Panc1 (cell line): ENCODE measurements around the gene BTNL8. TPM values are rescaled to one million over a fixed set of nuclear protein-coding genes. Genes with fewer than 3 reads are reported as not detected.

Experiments
- ATAC-seq: fragments of 200-7000 bp; cut with Tn5 transposase; 2 replicates; pipeline ENCODE4 v1.9.1; 2020; ENCODE audit warnings: mild to moderate bottlenecking, moderate library complexity
- BruUV-seq: library from RNA; stranded (reverse); fragments of 400-500 nt; replicated peaks from 2 replicates; lab custom pipeline; 2021; lab: Mats Ljungman, UMichigan
- CTCF ChIA-PET: fragments of 300-600 bp; sonication (Branson Sonifier 250); formaldehyde crosslinking; loops from one replicate; lab custom pipeline; 2022; ENCODE audit warnings: antibody characterized with exemption; lab: Charles Lee
- POLR2A ChIA-PET: fragments of 300-600 bp; sonication (Branson Sonifier 250); formaldehyde crosslinking; loops from one replicate; lab custom pipeline; 2022; ENCODE audit warnings: antibody characterized with exemption; lab: Charles Lee
- DNase-seq: peaks from one replicate; pipeline ENCODE4 v3.0.0-alpha.2; 2010; ENCODE audit warnings: low read depth, low spot score
- H3K27ac ChIP-seq: 2 replicates; pipeline ENCODE4 v1.5.1; 2011; ENCODE audit warnings: mild to moderate bottlenecking, low read length, inconsistent platforms
- H3K27me3 ChIP-seq: fragments of 200-500 bp; sonication (Bioruptor generic); 2 replicates; pipeline ENCODE4 v1.6.0; 2014; ENCODE audit warnings: low read length, inconsistent platforms; ENCODE audit not compliant: control insufficient read depth, insufficient read depth
- H3K36me3 ChIP-seq: fragments of 200-500 bp; sonication (Bioruptor generic); 2 replicates; pipeline ENCODE4 v1.5.1; 2014; ENCODE audit warnings: inconsistent platforms, mild to moderate bottlenecking, low read length, moderate library complexity; ENCODE audit not compliant: control insufficient read depth, insufficient read depth
- H3K4me1 ChIP-seq: 2 replicates; pipeline ENCODE4 v1.5.1; 2011; ENCODE audit warnings: inconsistent platforms, mild to moderate bottlenecking, low read length, moderate library complexity; ENCODE audit not compliant: control insufficient read depth, insufficient read depth
- H3K4me3 ChIP-seq, 2 experiments: 2 replicates each; pipeline ENCODE4 v1.5.1; 2011 to 2012; ENCODE audit warnings: low read depth in 2 of 2, low read length in 2 of 2, mild to moderate bottlenecking in 2 of 2, inconsistent platforms in 1 of 2, moderate library complexity in 1 of 2
- H3K9me3 ChIP-seq: fragments of 200-500 bp; sonication (Bioruptor generic); 2 replicates; pipeline ENCODE4 v1.5.1; 2014; ENCODE audit warnings: low read depth, mild to moderate bottlenecking, inconsistent platforms, low read length, moderate library complexity; ENCODE audit not compliant: control insufficient read depth, insufficient read depth
- CTCF ChIP-seq: fragments of 450-650 bp; IDR thresholded peaks from 2 replicates; pipeline ENCODE4 v1.5.1; 2017; ENCODE audit warnings: mild to moderate bottlenecking
- POLR2AphosphoS5 ChIP-seq: IDR thresholded peaks from 2 replicates; pipeline ENCODE4 v1.6.1; 2012; ENCODE audit warnings: mild to moderate bottlenecking, low read depth, low read length, moderate library complexity
- REST ChIP-seq, 2 experiments: IDR thresholded peaks; 2 replicates each; pipeline ENCODE4 v1.6.1; 2011 to 2012; ENCODE audit warnings: low read depth in 2 of 2, control low read depth in 1 of 2, low read length in 1 of 2, mild to moderate bottlenecking in 1 of 2, moderate library complexity in 1 of 2; ENCODE audit not compliant: insufficient read depth in 1 of 2
- SIN3A ChIP-seq: IDR thresholded peaks from 2 replicates; pipeline ENCODE4 v1.6.1; 2012; ENCODE audit warnings: low read depth, mild to moderate bottlenecking, low read length, moderate library complexity, borderline replicate concordance; ENCODE audit not compliant: insufficient read depth
- TCF7L2 ChIP-seq: IDR thresholded peaks from 2 replicates; pipeline ENCODE4 v1.6.1; 2011; ENCODE audit warnings: mild to moderate bottlenecking, low read depth, low read length, inconsistent platforms
- in situ Hi-C: cut with HindIII; loops from 2 replicates; pipeline ENCODE4 v1.10.0; 2016; ENCODE audit warnings: low sequenced_read_pairs, low pct_unique_long_range_greater_than_20kb
- intact Hi-C: fragments of 100-400 bp; cut with micrococcal nuclease; formaldehyde crosslinking; loops from one replicate; pipeline ENCODE4 v1.10.0; 2022; ENCODE audit not compliant: unreplicated experiment
- total RNA-seq: library from RNA; stranded (reverse); gene quantifications from one replicate; pipeline ENCODE4 v1.2.1, GENCODE V29; 2021; ENCODE audit not compliant: unreplicated experiment

The BTNL8 gene
- total RNA-seq, 1 experiment from 2014 or later = not detected

- no TSS peak for BruUV-seq
- no peak for ATAC-seq
- intact Hi-C loops = no loop called here
- H3K9me3 ChIP-seq = no peaks in the 10 kb centered on the region
- in situ Hi-C loops = no loop called here
- H3K27me3 ChIP-seq = no peaks in the 10 kb centered on the region
- H3K27ac ChIP-seq = no peak overlapping the region
- H3K36me3 ChIP-seq = no peaks in the 10 kb centered on the region
- H3K4me3 ChIP-seq = no peak overlapping the region
- POLR2A ChIA-PET = no interaction called here
- CTCF ChIA-PET = no interaction called here
- H3K4me1 ChIP-seq = no peaks in the 10 kb centered on the region
- TF ChIP-seq POLR2AphosphoS5 (no peak), SIN3A (no peak), TCF7L2 (no peak), REST (IDR thresholded peaks at IDR 0.05; ENCODE audit: insufficient read depth in 1 of 2, low read depth in 2 of 2, low read length in 1 of 2) (no peak), CTCF (no peak)
- no peak for DNase-seq
These were observed 17.0 kb downstream of the BTNL8 start for GRCh38 chr5:180915924-180916323.

- Histone ChIP-seq H3K36me3 (no peaks in the 10 kb centered on the region), H3K27me3 (no peaks in the 10 kb centered on the region), H3K4me3 (no peak overlapping the region), H3K4me1 (no peaks in the 10 kb centered on the region), H3K9me3 (peaks cover 5% of the 10 kb centered on the region; the same call in 1 of the 2 replicates), H3K27ac (no peak overlapping the region)
- no TSS peak for BruUV-seq
- ATAC-seq (no peak), DNase-seq (no peak)
- in situ Hi-C loops = no loop called here
- TF ChIP-seq SIN3A (no peak), POLR2AphosphoS5 (no peak), CTCF (no peak), TCF7L2 (no peak), REST (IDR thresholded peaks at IDR 0.05; ENCODE audit: insufficient read depth in 1 of 2, low read depth in 2 of 2, low read length in 1 of 2) (no peak)
- CTCF ChIA-PET = no interaction called here
- POLR2A ChIA-PET = no interaction called here
- intact Hi-C loops = no loop called here
These were observed 19.4 kb downstream of the BTNL8 start for GRCh38 chr5:180918380-180918779.
